Jurkat, Clone E6-1 (cell line): Measurements from ENCODE around the gene POM121. TPM values are rescaled to one million over a fixed set of nuclear protein-coding genes. Genes with fewer than 3 reads are reported as not detected.
A peak's percentile ranks its signal among the peaks of the same experiment; 100 is the strongest.
"Not testable (repeated sequence)": the region's sequence is repeated elsewhere in the genome, so short reads cannot be mapped to it uniquely, and the experiment has no call there.

Experiments
- DNase-seq: peaks from one replicate; pipeline ENCODE4 v3.0.0-alpha.2; 2011; ENCODE audit warnings: low read depth, low spot score
- H3K4me3 ChIP-seq: 2 replicates; pipeline ENCODE4 v1.5.1; 2011; ENCODE audit warnings: mild to moderate bottlenecking, low read length, control low read depth, moderate library complexity
- polyA plus RNA-seq: library from polyadenylated mRNA; unstranded; fragments of >200 nt; gene quantifications from one replicate; pipeline ENCODE4 v1.2.1, GENCODE V29; 2012; ENCODE audit warnings: missing spikeins; ENCODE audit not compliant: insufficient read length, insufficient read depth

The POM121 gene
- 41.9 TPM for polyA plus RNA-seq

DNA sequence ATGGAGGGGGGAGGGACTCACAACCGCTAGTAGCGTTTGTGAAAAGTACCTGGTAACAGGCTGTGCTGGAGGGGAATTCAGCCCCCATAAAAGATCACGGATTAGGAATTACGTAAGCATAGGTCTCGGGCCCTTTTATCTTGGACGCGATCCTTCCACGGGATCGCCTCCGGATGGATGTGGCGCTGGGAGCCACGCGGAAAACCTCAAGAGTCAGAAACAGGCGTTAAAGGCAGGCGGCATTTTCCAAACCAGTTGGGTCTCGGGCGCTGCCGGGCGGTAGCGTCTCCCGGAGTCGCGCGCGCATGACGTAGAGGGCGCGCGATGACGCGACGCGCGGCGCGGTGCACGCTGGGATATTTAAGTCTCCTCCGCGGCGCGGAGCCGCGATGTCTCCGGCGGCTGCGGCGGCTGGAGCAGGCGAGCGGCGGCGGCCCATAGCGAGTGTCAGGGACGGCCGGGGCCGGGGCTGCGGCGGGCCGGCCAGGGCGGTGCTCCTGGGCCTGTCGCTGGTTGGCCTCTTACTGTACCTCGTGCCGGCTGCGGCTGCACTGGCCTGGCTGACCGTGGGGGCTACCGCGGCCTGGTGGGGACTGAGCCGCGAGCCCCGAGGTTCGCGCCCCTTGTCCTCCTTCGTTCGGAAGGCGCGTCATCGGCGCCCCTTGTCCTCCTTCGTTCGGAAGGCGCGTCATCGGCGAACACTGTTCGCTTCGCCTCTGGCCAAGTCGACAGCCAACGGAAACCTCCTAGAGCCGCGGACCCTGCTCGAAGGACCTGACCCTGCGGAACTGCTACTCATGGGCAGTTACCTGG is at the start of gene POM121:
Gene POM121, plus strand, starts transcription at position 363 of the 813 bp plus-strand sequence. Its CDS starts 27 bp downstream, at position 390.
- peak within 1 kb of the TSS; percentile 88 for H3K4me3 ChIP-seq
- DNase-seq = peak; percentile 85

DNA sequence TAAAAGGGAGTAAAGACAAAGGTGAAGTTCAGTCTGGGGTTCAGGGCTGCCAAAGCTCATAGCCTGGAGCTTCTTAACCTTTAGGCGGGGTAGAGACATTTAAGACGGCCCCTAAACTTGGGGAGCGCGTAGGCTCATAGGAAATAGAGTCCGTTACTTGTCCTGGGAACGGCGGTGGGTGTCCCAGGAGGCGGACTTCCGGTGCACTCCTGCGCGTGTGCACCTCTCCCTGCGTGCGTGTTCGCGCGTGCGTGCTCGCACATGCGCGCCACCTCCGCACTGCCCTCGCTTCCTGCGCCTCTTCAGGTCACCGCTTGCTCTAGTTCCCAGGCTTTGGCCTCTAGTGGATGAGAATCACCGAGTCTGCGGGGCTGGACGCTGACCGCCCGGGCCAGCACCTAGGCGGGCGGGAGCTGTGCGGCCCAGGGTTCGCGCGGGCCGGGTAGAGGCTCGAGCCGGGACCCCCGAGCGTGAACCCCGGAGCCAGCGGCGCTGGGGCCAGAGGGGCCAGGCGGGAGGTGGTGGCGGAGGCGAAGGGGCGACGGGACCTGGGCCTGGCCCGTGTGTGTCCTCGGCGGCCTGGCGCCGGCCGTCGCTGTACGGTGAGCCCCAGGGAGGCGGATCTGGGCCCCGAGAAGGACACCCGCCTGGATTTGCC is 45.7 kb upstream of the POM121 start:
- H3K4me3 ChIP-seq = peak overlapping the region; percentile 80
- DNase-seq = peak; percentile 87

DNA sequence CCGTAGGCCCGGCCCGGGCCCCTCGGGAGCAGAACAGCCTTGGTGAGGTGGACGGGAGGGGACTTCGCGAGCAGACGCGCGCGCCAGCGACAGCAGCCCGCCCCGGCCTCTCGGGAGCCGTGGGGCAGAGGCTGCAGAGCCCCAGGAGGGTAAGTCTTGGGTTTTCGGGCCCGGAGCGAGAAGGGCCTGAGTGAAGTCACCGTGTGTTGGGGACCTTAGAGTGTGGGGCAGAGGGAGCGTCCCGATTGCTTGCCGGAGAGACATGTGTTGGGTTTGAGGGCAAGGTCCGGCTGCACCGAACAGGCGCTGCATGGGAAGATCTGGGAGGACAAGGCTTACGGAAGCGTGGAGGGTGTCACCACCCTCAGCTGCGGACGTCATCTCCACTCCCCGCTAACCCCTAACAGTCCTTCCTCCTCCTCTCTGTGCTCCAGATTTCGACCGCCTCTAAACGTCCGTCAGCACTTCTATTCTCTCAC is 45.1 kb upstream of the POM121 start:
- peak overlapping the region; percentile 80 for H3K4me3 ChIP-seq
- peak; percentile 35 for DNase-seq

DNA sequence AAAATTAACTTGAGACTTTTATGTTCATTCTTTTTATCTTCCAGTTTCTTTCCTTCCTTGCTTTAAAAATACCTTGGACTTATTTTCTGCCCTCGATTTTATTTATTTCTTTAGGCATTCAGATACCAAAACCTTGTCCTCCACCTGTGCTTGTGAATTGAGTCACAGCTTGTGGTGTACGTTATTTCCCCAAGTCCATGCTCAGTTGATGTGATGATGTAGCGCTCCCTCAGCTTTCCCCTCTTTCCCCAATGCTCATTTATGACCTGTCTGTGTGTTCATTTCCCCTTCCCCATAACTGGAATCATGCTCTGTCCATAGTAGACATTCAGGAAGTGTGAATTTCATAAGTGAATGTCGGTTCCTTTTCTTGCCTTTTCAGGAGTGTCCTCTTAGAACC is 33.1 kb upstream of the POM121 start:
- DNase-seq, H3K4me3 ChIP-seq: not testable (repeated sequence)

DNA sequence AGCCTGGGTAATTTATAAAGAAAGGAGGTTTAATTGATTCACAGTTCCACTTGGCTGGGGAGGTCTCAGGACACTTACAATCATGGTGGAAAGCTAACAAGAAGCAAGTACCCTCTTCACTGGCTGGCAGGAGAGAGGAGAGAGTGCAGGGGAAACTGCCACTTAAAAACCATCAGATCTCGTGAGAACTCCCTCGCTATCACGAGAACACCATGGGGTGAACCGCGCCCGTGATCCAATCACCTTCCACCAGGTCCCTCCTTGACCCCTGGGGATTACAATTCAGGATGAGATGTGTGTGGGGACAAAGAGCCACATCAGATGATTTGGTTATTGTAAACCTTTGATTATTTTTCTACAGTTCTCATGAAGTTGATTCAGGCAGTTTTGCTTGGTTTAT is 20.2 kb upstream of the POM121 start:
- DNase-seq, H3K4me3 ChIP-seq: not testable (repeated sequence)

DNA sequence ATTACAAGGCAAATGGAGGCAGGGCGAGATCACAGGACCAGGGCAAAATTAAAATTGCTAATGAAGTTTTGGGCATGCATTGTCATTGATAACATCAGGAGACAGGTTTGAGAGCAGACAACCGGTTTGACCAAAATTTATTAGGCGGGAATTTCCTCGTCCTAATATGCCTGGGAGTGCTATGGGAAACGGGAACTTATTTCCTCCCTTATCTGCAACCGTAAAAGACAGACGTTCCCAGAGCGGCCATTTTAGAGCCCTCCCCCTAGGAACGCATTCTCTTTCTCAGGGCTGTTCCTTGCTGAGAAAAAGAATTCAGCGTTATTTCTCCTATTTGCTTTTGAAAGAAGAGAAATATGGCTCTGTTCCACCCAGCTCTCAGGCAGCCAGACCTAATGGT is 16.5 kb upstream of the POM121 start:
- H3K4me3 ChIP-seq, DNase-seq: not testable (repeated sequence)

DNA sequence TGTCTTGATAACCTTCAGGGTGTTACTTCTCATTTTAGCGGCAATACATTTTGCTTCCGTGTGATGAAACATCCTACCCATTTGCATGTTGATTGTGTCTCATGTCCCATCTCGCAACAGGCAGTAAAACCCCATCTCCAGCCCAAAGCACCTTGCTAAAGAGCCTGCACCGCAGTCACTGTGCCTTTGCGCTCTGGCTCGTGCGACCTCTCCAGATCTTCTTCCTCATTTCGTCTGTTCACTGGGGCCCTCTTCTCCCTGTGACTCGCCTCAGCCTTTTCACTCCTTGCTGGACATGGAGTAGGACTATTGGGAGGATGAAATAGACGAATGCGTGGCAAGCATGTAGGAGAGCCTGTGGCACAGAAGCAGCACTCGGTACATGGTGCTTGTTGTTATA is 13.5 kb upstream of the POM121 start:
- H3K4me3 ChIP-seq, DNase-seq: not testable (repeated sequence)

DNA sequence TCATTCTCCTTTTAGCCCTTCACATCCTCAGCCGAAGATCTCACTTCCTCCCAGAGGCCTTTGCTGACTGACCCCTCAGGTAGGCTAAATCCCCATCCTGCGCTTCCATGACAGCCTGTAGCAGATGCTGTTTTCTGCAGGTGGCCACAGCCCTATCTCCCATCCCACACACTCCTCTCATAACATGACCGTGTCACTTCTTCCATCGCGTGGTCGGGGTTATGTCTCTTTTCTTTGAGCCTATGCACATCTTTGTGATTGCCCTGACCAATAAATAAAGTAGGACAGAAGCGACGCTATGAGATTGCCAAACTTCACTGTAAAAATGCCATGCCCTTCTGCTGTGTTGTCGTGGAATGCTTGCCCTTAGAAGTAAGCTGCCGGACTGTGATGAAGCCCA is 11.1 kb upstream of the POM121 start:
- not testable (repeated sequence) for DNase-seq, H3K4me3 ChIP-seq

DNA sequence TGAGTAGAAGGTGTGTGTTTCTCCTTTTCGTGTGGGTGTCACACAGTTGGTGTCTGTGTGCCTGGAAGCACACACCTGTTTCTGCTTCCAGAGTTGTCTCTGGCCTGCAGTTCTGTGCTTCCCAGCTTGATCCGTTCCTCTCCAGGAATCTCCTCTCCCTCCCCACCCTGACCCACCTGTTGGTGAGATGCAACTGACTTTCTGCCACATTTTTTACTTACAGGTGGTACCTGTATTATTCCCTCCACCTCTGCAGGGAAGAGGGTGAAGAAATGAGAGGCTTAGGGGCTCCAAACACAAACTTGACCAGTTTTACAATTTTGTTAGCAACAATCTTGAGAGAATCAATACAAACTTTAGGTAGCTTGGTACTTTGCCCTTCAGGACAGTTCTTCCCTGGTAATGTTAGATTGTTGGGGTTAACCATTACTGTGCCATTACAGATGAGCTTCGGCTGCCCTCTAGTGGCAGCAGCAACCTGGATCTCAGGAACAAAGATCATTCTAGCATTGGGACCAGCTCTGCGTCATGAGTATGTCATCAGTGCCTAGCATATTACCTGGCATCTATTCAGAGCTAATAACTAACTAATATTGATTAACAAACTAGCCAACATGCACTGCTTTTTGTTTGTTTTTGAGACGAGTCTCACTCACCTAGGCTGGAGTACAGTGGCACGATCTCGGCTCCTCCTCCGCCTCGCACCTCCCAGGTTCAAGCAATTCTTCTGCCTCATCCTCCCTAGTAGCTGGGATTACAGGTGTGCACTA is 10.0 kb upstream of the POM121 start:
- DNase-seq = peak; percentile 27
- H3K4me3 ChIP-seq = not testable (repeated sequence)

DNA sequence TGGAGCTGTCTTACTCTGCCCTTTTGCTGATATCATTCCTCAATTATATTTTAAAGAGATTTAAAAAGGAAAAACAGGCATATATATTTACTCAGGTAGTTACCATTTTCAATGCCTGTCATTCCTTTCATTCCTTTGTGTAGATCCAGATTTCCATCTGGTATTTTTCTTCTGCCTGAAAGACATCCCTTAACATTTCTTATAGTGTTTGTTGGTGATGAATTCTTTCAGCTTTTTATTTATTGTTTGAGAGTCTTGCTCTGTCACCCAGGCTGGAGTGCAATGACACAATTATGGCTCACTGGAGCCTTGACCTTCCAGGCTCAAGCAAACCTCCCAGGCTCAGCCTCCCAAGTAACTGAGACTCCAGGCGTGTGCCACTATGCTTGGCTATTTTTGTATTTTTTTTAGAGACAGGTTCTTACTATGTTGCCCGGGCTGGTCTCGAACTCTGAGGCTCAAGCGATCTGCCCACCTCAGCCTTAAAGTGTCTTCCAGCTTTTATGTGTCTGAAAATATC is 5.6 kb upstream of the POM121 start:
- no peak overlapping the region for H3K4me3 ChIP-seq
- DNase-seq = no peak

DNA sequence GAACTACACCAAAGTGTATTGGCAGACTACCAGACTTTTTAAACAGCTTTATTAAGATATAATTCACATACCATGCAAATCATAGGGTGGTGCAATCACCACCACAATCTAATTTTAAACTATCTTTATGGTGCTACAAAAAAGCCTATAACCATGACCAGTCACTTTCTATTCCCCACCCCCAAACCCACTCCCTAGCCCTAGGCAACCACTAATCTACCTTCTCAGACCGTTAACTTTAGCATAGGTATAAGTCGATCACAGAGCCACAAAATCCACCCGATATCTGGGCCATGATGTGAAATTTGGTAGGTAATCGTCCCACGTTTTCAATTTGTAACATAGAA is 536 bp upstream of the POM121 start:
- DNase-seq = no peak

DNA sequence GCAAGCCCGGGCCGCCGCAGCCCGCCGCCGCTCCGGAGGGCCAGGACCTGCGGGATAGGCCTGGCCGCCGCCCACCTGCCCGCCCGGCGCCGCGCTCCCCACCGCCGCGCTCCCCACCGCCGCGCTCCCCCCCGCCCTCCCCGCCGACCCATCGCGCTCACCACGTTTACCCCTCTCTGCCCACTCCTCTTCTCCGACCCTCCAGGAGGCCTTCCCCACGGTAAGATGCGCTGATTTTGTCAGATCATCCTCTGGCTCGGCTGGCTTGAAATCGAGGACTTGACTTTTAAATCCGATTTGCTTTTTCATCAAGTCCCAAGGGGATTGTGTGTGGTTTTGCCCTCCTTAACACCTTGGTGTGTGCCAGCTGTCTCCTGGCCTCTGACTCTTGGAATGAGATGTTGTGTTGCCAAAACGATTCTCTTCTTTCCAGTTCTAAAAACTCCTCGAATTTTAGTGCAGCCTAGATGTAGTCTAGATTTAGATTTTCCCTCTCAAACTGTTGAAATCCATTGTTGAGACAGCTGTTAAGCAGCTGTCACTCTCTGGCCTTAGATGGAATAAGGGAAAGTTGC is 738 bp downstream of the POM121 start:
- peak; percentile 11 for DNase-seq
- peak overlapping the region; percentile 88 for H3K4me3 ChIP-seq

More for the DNA sequence above, 536 bp upstream of the POM121 start:
- peak overlapping the region; percentile 88 for H3K4me3 ChIP-seq

DNA sequence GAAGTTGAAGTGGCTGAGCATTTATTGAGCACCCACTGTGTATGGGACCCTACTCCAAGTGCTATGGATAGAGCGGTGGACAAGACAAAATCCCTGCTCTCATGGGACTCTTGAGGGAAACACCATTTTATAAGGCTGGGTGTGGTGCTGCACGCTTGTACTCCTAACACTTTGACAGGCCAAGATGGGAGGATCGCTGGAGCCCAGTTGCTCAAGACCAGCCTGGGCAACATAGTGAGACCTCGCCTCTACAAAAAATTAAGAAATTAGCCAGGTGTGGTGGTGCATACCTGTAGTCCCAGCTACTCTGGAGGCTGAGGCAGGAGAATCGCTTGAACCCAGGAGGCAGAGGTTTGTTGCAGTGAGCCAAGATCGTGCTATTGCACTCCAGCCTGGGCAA is 2.9 kb downstream of the POM121 start:
- not testable (repeated sequence) for H3K4me3 ChIP-seq, DNase-seq

DNA sequence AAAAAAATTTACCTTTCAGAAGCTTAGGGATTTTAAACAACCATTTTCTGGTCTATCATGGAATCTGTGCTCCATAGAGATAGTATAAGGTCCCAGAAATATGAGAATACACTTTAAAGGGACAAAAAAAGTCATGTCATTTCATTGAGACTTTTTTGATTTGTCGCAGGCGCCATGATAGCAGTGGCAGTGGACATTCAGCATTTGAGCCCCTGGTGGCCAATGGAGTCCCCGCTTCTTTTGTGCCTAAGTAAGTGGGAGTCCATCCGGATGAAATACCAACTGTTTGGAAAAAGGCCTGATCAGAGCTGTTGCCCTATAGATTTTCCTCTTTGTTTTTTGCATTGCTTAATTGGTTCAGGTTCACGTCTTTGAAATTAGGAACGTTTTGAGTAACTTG is 3.3 kb downstream of the POM121 start:
- not testable (repeated sequence) for H3K4me3 ChIP-seq, DNase-seq

DNA sequence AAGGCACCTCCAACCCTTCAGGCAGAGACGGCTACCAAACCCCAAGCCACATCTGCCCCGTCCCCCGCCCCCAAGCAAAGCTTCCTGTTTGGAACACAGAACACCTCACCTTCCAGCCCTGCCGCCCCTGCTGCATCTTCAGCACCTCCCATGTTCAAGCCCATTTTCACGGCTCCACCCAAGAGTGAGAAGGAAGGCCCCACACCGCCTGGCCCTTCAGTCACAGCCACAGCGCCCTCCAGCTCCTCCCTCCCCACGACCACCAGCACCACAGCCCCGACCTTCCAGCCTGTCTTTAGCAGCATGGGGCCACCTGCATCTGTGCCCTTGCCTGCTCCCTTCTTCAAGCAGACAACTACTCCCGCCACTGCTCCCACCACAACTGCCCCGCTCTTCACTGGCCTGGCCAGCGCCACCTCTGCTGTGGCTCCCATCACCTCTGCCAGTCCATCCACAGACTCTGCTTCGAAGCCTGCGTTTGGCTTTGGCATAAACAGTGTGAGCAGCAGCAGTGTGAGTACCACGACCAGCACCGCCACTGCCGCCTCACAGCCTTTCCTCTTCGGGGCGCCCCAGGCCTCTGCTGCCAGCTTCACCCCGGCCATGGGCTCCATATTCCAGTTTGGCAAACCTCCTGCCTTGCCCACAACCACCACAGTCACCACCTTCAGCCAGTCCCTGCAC is 17.3 kb downstream of the POM121 start:
- H3K4me3 ChIP-seq = not testable (repeated sequence)

DNA sequence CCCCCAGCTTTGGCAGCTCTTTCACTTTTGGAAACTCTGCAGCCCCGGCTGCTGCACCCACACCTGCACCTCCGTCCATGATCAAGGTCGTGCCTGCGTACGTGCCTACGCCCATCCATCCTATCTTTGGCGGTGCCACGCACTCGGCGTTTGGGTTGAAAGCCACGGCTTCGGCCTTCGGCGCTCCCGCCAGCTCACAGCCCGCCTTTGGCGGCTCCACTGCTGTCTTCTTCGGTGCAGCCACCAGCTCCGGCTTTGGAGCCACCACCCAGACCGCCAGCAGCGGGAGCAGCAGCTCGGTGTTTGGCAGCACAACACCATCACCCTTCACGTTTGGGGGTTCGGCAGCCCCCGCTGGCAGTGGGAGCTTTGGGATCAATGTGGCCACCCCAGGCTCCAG is 18.1 kb downstream of the POM121 start:
- not testable (repeated sequence) for DNase-seq, H3K4me3 ChIP-seq

More for the DNA sequence above, 17.3 kb downstream of the POM121 start:
- not testable (repeated sequence) for DNase-seq

DNA sequence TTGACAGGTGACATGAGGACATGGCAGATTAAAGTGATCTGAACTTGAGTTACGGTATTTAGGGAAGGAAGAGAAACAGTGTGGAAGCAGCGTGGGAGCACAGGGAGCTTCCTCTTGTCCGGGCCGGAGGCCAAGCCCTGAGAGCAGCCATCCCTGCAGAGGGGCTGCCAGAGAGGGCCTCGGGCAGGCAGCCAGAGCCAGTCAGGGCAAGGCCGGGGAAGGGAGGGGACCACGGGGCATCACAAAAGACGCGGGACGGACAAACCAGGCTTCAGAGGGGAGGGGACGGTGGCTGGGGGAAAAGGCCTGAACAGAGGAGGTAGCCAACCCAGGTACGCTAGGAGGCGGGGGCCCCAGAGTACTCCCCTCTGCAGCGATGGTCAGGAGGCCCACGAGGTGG is 20.0 kb downstream of the POM121 start:
- DNase-seq = not testable (repeated sequence)

DNA sequence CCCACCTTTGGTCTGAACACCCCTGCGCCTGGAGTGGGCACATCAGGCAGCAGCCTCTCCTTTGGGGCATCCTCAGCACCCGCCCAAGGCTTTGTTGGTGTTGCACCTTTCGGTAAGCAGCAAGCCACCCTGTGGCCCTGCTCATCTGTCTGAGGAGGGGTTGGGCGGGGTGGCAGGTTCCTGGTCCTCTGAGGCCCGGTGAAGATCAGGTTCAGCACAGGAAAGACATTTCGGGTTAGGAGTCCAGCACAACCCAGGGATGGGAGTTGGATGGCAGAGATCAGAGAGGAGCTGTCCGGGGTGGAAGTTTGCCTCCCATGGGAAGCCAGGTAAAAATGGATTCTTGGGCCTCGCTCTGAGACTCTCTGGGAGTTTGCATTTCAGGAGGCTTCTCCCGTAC is 20.7 kb downstream of the POM121 start:
- H3K4me3 ChIP-seq, DNase-seq: not testable (repeated sequence)

More for the DNA sequence above, 20.0 kb downstream of the POM121 start:
- not testable (repeated sequence) for H3K4me3 ChIP-seq
